Tibial nerve (tissue), 4 donors: ENCODE results near the gene SP1. TPM values are rescaled to one million over a fixed set of nuclear protein-coding genes. Genes with fewer than 3 reads are reported as not detected.
"Not testable (repeated sequence)": the region's sequence is repeated elsewhere in the genome, so short reads cannot be mapped to it uniquely, and the experiment has no call there.

Source experiments
- DNase-seq, 2 donors: peaks; one replicate each; pipeline ENCODE4 v3.0.0-alpha.2; 2019; ENCODE audit warnings: low spot score in 2 of 2
- H3K27ac ChIP-seq, 4 donors: fragments of 200-600 bp; sonication (generic) in 3 of 4; one replicate each; pipeline ENCODE4 v1.5.1; 2017 to 2019; ENCODE audit warnings: mild to moderate bottlenecking in 1 of 4
- H3K27me3 ChIP-seq, 2 donors: fragments of 200-600 bp; sonication (generic) in 1 of 2; one replicate each; pipeline versions ENCODE4 v1.5.1 to v1.6.0; 2017 to 2019
- H3K36me3 ChIP-seq, 3 donors: fragments of 200-600 bp; sonication (generic); one replicate each; pipeline ENCODE4 v1.5.1; 2018 to 2019
- H3K4me1 ChIP-seq, 4 donors: fragments of 200-600 bp; sonication (generic) in 3 of 4; one replicate each; pipeline ENCODE4 v1.5.1; 2017 to 2019
- H3K4me3 ChIP-seq, 4 donors: fragments of 200-600 bp; sonication (generic) in 3 of 4; one replicate each; pipeline ENCODE4 v1.5.1; 2017 to 2019; ENCODE audit warnings: mild to moderate bottlenecking in 1 of 4, moderate library complexity in 1 of 4
- H3K9me3 ChIP-seq, 4 donors: fragments of 200-600 bp; sonication (generic) in 3 of 4; one replicate each; pipeline ENCODE4 v1.5.1; 2017 to 2019
- EP300 ChIP-seq, 2 donors: sonication (generic); formaldehyde crosslinking; IDR thresholded peaks; one replicate each; pipeline ENCODE4 v1.6.1; 2017; ENCODE audit warnings: antibody characterized with exemption in 2 of 2, mild to moderate bottlenecking in 1 of 2
- POLR2A ChIP-seq, 2 donors: fragments of 450-650 bp; IDR thresholded peaks; one replicate each; pipeline ENCODE4 v1.6.1; 2017; ENCODE audit warnings: antibody characterized with exemption in 2 of 2, mild to moderate bottlenecking in 2 of 2, moderate library complexity in 2 of 2
- WGBS, 2 donors: methylation state at CpG; one replicate each; pipeline ENCODE4 v1.1.5; 2018; 5-methylcytosine and 5-hydroxymethylcytosine counted together
- total RNA-seq, 4 donors: library from RNA; depleted of rRNA; stranded (reverse); fragments of >200 nt; gene quantifications; one replicate each; pipeline ENCODE4 v1.1.0, GENCODE V29; 2016
- TF ChIP-seq, protein P1 (sequence below), 5 experiments: fragments of 200-600 bp in 3 of 5; fragments of 450-650 bp in 2 of 5; sonication (generic) in 3 of 5; IDR thresholded peaks; one replicate each; pipeline ENCODE4 v1.5.1; 2016 to 2019; ENCODE audit warnings: antibody characterized with exemption in 5 of 5, mild to moderate bottlenecking in 3 of 5, moderate library complexity in 2 of 5

SP1 gene
- total RNA-seq, 4 donors from 2014 or later: 45.3 to 81.5 (median 65.0) TPM

GRCh38 chr12:53389702-53390101, 9.7 kb downstream of the SP1 start:
- TF ChIP-seq EP300 (IDR thresholded peaks at IDR 0.05) (no peak), POLR2A (IDR thresholded peaks at IDR 0.05) (no peak)
- TF ChIP-seq, protein P1, sequence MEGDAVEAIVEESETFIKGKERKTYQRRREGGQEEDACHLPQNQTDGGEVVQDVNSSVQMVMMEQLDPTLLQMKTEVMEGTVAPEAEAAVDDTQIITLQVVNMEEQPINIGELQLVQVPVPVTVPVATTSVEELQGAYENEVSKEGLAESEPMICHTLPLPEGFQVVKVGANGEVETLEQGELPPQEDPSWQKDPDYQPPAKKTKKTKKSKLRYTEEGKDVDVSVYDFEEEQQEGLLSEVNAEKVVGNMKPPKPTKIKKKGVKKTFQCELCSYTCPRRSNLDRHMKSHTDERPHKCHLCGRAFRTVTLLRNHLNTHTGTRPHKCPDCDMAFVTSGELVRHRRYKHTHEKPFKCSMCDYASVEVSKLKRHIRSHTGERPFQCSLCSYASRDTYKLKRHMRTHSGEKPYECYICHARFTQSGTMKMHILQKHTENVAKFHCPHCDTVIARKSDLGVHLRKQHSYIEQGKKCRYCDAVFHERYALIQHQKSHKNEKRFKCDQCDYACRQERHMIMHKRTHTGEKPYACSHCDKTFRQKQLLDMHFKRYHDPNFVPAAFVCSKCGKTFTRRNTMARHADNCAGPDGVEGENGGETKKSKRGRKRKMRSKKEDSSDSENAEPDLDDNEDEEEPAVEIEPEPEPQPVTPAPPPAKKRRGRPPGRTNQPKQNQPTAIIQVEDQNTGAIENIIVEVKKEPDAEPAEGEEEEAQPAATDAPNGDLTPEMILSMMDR (IDR thresholded peaks at IDR 0.05): no peak
- no peak for DNase-seq
- H3K9me3 ChIP-seq: no peaks in the 10 kb centered on the region
- peaks cover 0 to 78% (median 44%) of the 10 kb centered on the region in 4 donors for H3K4me1 ChIP-seq
- H3K27ac ChIP-seq: peak overlapping the region; percentile 0 to 90 (median 61)
- WGBS, 2 donors: 59 to 66% methylated on average over 3 of the region's 3 CpGs
- peak overlapping the region in 1 of 4 donors; percentile 23 for H3K4me3 ChIP-seq
- H3K36me3 ChIP-seq: peaks cover 0 to 25% (median 0%) of the 10 kb centered on the region in 3 donors
- H3K27me3 ChIP-seq: no peaks in the 10 kb centered on the region

GRCh38 chr12:53391724-53392123, 11.7 kb downstream of the SP1 start:
- Histone ChIP-seq H3K27ac (peak overlapping the region; percentile 55 to 90 (median 73)), H3K4me1 (peaks cover 0 to 62% (median 31%) of the 10 kb centered on the region in 4 donors), H3K36me3 (peaks cover 0 to 10% (median 0%) of the 10 kb centered on the region in 3 donors), H3K27me3 (no peaks in the 10 kb centered on the region), H3K9me3 (no peaks in the 10 kb centered on the region), H3K4me3 (peak overlapping the region in 1 of 4 donors; percentile 3)
- TF ChIP-seq POLR2A (IDR thresholded peaks at IDR 0.05) (no peak), EP300 (IDR thresholded peaks at IDR 0.05) (no peak)
- TF ChIP-seq, protein P1 (IDR thresholded peaks at IDR 0.05): no peak
- DNase-seq: no peak
- WGBS, 2 donors: 23 to 34% methylated on average over 5 of the region's 5 CpGs

- no peak for DNase-seq
- H3K4me3 ChIP-seq: no peak overlapping the region
- TF ChIP-seq POLR2A (IDR thresholded peaks at IDR 0.05): no peak
- no peak for TF ChIP-seq EP300 (IDR thresholded peaks at IDR 0.05)
- TF ChIP-seq, protein P1 (IDR thresholded peaks at IDR 0.05): no peak
- H3K36me3 ChIP-seq: peaks cover 0 to 29% (median 0%) of the 10 kb centered on the region in 3 donors
- peaks cover 0 to 41% (median 14%) of the 10 kb centered on the region in 4 donors for H3K4me1 ChIP-seq
- H3K27me3 ChIP-seq: no peaks in the 10 kb centered on the region
- WGBS, 2 donors: 95 to 96% methylated on average over 7 of the region's 7 CpGs
- H3K9me3 ChIP-seq: no peaks in the 10 kb centered on the region
- no peak overlapping the region for H3K27ac ChIP-seq
These were observed 19.9 kb downstream of the SP1 start for GRCh38 chr12:53399896-53400295.

- H3K9me3 ChIP-seq, H3K4me3 ChIP-seq, H3K27me3 ChIP-seq, H3K27ac ChIP-seq, DNase-seq: not testable (repeated sequence)
- peaks cover 0 to 37% (median 3%) of the 10 kb centered on the region in 3 donors for H3K36me3 ChIP-seq
- WGBS, 2 donors: 93 to 97% methylated on average over 16 of the region's 16 CpGs
- H3K4me1 ChIP-seq: peaks cover 0 to 32% (median 13%) of the 10 kb centered on the region in 4 donors
These were observed 22.4 kb downstream of the SP1 start for GRCh38 chr12:53402351-53402750.

GRCh38 chr12:53402871-53403270, 22.9 kb downstream of the SP1 start:
- Histone ChIP-seq H3K4me1 (peaks cover 0 to 28% (median 11%) of the 10 kb centered on the region in 4 donors), H3K27me3 (no peaks in the 10 kb centered on the region), H3K27ac (peak overlapping the region in 1 of 4 donors; percentile 37), H3K9me3 (no peaks in the 10 kb centered on the region), H3K36me3 (peaks cover 0 to 42% (median 8%) of the 10 kb centered on the region in 3 donors), H3K4me3 (no peak overlapping the region)
- WGBS, 2 donors: 59 to 65% methylated on average over 7 of the region's 7 CpGs
- no peak for TF ChIP-seq EP300 (IDR thresholded peaks at IDR 0.05)
- TF ChIP-seq, protein P1 (IDR thresholded peaks at IDR 0.05): no peak
- no peak for TF ChIP-seq POLR2A (IDR thresholded peaks at IDR 0.05)
- DNase-seq: no peak
